Measurements from ENCODE around the gene XRCC1.
A peak's percentile ranks its signal among the peaks of the same experiment; 100 is the strongest.
"Not testable (repeated sequence)": the region's sequence is repeated elsewhere in the genome, so short reads cannot be mapped to it uniquely, and the experiment has no call there.

Gene XRCC1

DNA sequence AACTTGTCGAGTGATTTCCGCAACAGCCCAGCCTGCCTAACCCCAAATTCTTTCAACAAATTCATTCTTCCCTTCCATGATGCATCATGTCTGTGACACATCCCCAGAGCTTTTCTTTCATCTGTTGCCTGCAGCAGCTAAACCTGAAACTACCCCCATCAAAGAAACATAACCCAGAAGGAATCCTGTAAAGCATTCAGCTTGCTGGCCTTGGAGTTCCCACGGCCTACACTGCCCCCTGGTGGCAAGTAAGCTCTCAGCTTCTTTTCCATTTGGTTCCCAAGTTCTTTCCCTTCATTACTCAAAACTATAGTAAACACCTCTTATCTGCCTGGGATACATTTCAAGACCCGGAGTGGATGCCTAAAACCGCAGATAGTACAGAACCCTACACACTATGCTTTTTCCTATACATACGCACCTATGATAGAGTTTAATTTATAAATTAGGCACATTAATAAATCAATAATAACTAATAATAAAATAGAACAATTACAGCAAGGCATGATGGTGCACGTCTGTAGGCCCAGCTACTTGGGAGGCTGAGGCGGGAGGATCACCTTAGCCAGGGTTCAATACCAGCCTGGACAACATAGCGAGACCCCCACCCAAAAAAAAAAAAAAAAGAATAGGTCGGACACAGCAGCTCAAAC, 55.8 kb downstream of the XRCC1 start:
- peak; percentile 88 for DNase-seq

DNA sequence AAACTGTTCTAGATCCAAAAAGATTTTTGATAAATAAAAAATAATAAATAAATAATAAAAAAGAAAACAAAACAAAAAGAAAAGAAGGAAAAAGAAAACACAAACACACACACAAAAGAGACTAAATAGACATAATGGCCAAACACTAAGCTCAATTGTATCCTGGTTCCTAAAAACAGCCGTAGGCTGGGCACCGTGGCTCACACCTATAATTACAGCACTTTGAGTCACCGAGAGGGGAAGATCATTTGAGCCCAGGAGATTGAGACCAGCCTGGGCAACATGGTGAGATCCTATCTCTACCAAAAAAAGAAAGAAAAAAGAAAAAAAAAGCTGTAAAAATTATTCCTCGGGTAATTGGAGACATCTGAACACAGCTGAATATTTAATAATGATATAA, 57.3 kb downstream of the XRCC1 start:
- DNase-seq, result no peak

DNA sequence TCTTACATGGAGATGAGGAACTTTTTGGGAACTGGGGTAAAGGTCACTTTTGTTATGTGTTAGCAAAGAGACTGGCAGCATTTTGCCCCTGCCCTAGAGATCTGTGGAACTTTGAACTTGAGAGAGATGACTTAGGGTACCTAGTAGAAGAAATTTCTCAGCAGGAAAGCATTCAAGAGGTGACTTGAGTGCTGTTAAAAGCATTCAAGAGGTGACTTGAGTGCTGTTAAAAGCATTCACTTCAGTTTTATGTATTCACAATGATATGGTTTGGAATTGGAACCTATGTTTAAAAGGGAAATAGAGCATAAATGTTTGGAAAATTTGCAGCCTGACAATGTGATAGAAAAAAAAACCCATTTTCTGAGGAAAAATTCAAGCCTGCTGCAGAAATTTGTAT, 62.9 kb downstream of the XRCC1 start:
- DNase-seq, result not testable (repeated sequence)

DNA sequence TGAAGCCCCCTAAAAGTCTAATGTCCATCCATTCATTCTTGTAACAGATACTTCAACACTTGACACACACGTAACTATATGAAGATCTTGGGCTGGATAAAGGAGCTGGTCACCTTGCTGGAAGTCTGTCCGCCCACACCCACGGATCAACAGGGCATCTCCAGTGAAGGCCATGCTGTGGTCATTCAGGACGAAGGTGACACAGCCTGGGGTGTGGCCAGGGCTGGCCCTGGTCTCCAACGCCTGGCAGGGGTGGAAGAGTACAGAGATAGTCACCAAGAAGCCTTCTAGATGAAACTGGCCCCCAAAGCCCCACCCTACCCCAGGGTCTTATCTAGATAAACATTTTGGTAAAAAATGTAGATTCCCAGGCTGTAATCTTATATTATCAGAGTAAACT, 64.0 kb downstream of the XRCC1 start:
- DNase-seq, result no peak

DNA sequence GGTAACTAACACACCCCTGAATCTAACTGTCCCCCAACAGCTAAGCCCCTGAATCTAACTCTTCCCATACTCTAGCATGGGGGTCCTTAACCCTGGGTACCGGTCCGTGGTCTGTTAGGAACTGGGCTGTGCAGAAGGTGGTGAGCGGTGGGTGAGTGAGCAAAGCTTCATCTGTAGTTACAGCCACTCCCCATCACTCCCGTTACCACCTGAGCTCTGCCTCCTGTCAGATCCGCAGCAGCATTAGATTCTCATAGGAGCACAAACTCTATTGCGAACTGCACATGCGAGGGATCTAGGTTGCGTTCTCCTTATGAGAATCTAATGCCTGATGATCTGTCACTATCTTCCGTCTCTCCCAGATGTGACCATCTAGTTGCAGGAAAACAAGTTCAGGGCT, 64.6 kb downstream of the XRCC1 start:
- DNase-seq, result no peak

DNA sequence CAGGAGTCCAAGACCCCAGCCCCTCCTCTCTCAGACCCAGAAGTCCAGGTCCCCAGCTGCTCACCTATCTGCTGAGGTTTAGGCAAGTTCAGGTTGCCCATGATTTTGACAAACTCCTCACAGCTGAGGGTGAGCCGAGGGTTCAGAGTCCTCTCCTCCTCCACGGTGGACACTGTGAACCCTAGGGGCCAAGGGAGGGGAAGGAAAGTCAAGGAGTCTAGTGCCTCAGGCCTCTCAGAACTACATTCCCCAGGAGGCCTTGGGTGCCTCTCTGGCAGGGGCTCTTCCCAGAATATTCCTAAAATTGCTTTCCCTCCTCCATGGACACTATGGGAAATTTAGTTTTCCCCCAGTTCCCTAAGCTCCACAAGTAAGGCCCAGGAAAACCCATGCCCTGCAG, 67.4 kb downstream of the XRCC1 start:
- DNase-seq, result no peak

DNA sequence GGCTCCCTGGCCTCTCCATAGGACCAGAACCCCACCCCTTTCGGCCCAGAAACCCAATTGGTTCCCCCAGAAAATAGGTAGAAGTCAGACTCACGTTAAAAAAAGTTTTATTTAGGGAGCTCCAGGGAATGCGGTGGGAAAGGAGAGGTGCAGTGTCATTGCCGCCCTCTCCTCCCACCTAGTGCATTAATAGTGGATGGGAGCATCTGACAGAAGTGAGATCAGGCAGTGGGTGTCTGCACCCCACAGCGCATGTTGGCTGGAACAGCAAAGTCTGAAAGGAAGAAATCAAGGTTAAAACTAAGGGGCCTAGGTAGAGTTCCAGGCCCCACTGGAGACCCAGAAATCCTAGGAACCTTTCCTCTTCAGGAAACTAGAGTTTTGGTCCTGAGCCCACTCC, 68.7 kb downstream of the XRCC1 start:
- DNase-seq, result no peak

DNA sequence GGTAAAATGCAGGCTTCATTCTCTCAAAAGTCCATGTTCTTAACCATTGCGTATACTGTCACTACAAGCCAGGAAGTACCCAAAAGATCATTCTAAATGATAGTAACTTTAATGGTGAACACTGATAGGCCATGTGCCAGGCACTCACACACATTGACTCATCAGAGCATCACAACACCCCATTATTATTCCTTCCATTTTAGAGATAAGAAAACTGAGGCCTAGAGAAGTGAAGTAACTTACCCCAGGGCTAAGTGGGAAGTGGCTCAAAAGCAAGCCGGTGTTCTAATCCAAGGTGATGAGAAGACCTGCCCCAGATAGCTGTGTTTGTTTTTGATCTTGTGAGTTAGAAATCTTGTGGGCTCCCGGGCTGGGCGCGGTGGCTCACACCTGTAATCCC, 69.4 kb downstream of the XRCC1 start:
- no peak for DNase-seq

DNA sequence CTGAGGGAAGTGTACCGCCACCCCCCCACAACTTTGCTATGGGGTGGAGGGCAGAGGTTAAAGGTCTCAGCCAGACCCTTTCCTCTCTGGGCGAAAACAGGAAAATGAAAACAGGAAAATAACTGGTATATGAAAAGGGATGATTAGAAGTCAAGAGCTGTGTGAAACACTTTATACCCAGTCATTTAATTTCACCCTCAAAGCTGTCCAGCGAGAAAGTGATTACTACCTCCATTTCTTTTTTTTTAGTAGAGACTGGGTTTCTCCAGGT, 70.2 kb downstream of the XRCC1 start:
- no peak for DNase-seq

DNA sequence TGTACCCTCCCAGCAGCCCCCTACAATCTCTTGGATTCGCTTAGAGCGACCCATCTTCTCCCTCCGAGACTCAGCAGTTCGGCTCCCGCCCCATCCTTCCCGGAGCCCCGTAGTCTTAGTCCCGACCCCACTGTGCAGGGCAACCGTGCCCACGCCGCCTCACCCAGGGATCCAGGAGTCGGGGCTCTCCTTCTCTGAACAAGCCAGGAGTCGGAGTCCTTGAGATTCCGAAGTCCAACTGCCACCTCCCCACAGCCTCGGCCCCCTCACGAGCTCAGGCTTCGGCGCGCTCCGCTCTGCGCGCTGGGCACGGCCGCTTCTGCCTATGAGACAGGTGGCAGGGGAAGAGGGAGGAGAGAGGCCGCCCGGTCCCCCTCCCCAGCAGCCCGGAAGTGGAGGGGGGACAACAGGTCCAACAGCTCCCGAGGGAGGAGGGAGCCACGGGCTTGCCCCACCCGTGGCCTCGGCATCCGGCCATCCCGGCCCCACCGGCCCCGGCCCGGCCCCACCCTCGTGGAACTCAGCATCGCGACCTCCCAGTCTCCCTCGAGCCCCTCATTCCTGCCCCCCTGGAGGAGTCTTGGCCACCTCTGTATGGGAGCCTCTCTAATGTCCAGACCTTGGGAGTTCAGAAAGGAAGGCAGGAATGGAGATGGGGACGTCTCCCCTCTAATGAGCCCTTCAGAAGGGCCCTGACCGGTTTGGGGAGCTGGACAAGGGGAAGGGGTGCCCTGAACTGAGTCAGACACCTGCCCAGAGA, 70.7 kb downstream of the XRCC1 start, which contains the start of gene PHLDB3:
TSS of gene PHLDB3 (minus strand) at position 321 of the 760 bp plus-strand sequence. CDS start 628 bp downstream, outside the sequence.
- DNase-seq, result peak; percentile 15

DNA sequence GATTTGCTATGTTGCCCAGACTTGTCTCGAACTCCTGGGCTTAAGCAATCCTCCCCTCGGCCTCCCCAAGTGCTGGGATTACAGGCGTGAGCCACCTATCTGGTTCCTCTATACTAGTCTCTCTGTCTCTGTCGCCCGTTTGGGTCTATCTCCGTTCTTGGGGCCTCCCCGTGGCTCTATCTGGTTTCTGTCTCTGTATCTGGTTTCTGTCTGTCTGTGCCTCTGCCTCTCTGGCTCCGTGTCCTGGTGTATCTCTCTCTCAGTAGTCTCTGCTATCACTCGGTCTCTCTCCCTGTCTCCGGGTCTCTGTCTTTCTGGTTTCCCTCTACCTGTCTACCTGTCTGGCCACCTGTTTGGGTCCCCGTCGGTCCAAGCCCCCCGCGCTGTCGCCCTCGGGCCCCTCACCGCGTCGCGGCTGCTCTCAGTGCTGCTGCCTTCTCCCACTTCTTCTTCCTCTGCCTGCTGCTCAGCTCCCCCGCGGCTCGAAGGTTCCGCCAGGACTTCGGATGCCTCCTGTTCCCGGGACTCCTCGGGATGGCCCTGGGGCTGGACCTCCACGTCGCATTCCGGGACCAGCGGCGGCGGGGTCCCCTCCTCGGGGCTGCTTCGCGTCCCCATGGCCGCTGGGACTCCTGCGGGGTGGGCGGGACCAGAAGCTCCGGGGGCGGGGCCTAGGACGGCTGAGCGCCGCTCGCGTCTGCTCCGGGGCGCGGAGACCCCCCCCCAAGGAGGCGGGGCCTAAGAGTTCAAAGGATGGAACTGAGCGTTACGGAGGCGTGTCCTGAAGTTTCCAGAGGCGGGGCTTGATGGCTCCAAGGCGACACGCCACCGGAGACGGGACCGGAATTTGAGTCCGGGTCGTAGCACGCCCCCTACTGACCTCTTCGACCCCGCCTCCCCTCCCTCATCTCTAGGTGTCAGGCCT, 71.6 kb downstream of the XRCC1 start:
- peak; percentile 86 for DNase-seq

DNA sequence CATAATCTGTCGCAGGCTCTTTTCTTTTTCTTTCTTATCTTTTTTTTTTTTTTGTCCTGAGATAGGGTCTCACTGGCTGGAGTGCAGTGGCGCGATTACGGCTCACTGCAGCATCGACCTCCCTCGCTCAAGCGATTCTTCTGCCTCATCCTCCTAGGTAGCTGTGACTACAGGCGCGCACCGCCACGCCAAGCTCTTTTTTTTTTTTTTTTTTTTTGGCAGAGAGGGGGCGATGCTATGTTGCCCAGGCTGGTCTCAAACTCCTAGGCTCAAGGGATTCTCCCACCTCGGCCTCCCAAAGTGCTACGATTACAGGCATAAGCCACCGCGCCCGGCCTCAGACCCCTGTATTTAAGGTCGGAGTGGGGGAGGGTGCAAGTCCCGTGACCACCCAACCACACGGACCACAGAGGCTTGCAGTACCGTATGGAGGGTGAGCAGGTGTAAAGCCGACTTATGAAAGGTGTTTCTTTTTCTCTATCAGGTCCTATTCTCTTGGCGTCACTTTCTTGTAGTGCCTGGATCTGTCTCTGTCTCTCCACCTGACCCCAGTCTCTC, 72.8 kb downstream of the XRCC1 start:
- no peak for DNase-seq

DNA sequence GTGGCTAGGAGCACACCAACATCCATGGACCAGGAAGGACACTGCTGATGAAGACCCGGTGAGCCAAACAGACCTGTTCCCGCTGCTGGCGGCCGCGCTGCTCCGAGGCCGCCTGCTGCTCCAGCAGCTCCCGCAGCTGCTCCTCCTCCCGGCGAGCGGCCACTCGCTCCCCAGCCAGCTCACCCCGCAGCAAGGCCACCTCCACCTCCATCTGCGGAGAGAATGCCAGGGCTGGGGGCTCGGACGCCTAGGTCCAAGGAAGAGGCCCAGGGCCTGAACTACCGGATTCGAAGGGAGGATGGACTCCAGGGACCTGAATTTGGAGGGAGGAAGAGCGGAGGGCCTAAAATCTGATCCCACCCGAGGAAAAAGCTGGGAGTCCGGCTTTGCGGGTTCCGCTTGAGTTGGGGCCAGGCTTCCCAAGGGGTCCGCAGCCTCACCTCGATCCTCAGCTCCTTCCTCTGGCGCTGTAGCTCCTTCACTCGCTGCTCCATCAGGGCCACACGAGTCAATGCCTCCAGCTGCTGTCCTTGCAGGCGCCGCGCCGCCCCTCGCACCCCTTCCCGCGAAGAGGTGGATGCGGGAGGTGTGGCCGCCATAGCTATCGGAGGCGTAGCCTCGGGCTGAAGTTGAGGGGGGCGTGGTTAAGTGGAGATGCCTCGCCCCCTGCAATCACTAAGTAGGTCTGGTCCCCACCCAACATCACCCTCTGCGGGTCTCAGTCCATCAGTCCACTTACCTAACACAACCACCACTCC, 73.5 kb downstream of the XRCC1 start:
- no peak for DNase-seq

DNA sequence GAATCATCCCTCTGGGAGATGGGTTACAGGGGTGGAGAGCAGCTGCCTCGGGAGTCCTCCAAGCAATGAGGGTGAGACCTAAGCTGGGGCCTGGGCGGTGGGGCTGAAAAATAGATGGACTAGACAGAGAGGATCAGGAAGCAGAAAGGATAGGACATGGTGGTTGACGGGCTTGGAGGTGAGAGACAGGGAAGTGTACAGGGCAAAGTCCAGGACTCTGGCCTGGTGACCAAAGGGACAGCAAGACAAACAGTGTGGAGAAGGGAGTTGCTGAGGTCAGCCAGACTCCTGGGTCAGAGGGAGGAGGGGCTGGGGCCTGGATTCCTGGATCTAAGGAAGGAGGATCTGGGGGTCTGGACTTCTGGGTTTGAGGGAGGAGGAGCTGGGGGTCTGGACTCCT, 76.3 kb downstream of the XRCC1 start:
- DNase-seq, result no peak

DNA sequence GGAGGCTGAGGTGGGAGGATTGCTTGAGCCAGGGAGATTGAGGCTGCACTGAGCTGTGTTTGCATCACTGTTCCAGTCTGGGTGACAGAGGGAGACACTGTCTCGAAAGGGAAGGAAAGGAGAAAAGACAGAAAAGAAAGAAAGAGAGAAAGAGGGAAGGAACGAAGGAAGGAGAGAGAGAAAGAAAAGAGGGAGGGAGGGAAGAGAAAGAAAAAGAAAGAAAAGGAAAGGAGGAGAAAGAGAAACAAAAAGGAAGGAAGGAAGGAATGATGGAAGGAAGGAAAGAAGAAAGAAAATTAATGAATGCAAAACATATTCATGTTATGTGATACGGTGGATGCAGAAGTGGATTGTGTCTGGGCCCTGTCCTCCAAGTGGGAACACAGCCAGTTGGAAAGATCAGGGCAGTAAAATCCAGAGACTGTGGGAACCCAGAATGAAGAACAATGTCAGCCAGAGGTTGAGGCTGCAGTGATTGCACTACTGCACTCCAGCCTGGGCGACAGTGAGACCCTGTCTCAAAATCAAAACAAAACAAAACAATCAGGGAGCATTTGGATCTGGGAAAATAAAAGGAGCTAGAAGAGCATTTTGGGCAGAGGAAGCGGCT, 77.0 kb downstream of the XRCC1 start:
- no peak for DNase-seq

DNA sequence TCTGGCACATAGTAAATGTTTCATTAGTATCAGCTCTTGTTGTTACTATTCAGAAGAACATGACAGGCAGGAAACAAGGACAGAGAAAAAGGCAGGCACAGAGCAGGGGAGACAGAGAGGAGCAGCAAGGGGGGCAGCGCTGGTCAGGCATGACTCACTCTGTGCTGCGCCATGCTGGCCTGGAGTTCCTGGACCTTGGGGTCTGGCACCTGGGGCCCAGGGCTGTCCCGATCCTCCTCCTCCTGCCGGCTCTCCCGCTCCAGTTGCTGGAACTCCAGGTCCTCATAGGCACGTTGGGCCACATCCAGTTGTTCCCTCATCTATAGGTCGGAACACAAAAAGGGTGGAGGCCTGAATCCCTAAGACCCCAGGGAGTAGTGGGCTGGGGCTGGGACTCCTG, 78.4 kb downstream of the XRCC1 start:
- DNase-seq, result no peak

DNA sequence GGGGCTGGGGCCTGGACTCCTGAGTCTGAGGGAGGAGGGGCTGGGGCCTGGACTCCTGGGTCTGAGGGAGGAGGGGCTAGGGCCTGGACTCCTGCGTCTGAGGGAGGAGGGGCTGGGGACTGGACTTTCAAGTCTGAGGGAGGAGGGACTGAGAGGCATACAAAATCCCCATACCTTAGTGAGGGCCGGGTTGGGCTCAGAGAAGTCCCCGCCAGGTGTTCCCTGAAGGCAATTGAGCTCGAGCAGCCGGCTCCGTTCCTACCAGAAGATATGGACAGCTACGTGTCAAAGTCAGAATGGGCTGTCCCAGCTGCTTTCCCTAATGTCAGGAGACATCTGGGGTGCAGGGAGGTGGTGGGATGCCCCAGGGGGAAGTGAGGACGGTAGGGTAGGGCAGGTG, 80.2 kb downstream of the XRCC1 start:
- DNase-seq, result no peak

Measured in fibroblast of skin of back (primary cell).